ENCODE data around the gene SULT1A1. TPM values are rescaled to one million over a fixed set of nuclear protein-coding genes. Genes with fewer than 3 reads are reported as not detected.
"Not testable (repeated sequence)": the region's sequence is repeated elsewhere in the genome, so short reads cannot be mapped to it uniquely, and the experiment has no call there.

The SULT1A1 gene
- total and polyA plus RNA-seq, 4 donors, result 25.3 to 143 (median 102) TPM

DNA sequence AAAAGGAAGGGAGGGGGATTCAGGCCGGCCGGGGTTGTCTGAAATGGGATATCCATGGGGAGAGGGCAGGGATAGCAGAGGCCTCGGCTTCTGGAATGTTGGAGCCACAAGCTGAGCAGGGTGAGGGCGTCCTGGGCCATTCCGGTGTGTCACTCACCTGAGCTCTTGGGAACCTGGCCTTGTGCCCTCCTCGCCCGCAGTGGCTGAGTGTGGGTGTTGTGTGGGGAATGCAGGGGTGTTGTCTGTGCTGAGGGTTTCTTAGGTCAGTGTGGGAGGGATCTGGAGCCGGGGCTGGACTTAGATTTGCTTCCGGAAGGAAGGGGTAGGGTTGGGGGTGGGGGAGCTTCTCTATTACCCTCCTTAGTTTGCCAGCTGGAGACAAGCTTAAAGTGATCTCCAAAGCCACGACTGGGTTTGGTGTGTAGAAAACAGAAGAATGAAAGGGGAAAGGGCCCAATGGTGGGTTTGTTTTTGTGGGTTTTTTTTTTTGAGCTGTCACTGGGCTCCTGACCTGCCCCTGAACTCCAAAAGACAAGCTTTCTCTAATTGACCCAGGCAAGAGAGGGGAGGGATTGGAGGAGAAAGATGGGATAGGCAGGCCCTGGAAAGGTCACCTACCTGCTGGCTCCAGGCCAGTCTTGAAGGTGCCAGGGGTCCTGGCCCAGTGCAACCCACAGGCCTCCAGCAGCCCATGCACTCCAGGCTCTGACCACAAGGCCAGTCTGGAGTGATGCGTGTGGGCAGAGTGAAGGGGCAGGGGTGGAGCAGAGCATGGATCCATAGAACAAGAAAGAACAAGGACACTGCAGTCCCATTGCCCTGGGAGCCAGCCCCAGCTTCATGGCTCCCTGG, 12.8 kb downstream of the SULT1A1 start, which contains the start of gene SULT1A2 (continued):
- TF ChIP-seq REST (IDR thresholded peaks at IDR 0.05) (no peak), FOXA2 (IDR thresholded peaks at IDR 0.05) (no peak), RXRA (IDR thresholded peaks at IDR 0.05) (peak; percentile 73 to 85)
- TF ChIP-seq, protein P1, sequence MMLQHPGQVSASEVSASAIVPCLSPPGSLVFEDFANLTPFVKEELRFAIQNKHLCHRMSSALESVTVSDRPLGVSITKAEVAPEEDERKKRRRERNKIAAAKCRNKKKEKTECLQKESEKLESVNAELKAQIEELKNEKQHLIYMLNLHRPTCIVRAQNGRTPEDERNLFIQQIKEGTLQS (IDR thresholded peaks at IDR 0.05), result no peak

DNA sequence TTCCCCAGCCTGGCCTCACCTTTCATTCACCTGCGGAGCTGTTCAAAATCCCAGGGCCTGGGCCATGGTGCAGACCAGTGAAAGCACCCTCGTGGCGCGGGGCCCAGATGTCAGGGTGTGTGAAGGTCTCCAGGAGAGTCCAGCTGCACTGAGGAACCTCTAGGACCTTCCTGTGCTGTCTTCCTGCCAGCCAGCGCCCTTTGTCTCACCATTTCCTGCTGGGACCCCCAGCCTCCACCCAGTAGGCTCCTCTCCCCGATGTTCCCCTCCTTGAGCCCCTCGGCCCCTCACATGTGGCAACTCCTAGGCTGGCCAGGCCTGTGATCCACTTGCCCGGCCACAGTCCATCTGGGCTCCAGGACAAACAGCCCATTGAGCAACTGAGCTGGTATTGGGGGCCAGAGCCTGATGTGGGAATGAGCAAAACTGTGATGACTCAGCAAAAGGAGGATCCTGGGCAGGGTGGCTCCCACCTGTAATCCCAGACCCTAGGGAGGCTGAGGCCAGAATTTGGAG, 13.7 kb downstream of the SULT1A1 start:
- H3K9ac ChIP-seq (ENCODE audit: low read depth in 1 of 2, low read length in 2 of 2), result peak overlapping the region in 1 of 2 donors; percentile 28
- peaks cover 4 to 10% (median 4%) of the 10 kb centered on the region in 4 donors for H3K36me3 ChIP-seq (ENCODE audit: control insufficient read depth in 4 of 4, insufficient read depth in 3 of 4, low read depth in 1 of 4, low read length in 3 of 4)
- 32% methylated on average over 8 of the region's 8 CpGs for WGBS
- H3K4me1 ChIP-seq (ENCODE audit: control insufficient read depth in 4 of 4, insufficient read depth in 4 of 4, low read length in 3 of 4), result peaks cover 7 to 32% (median 25%) of the 10 kb centered on the region in 4 donors
- H3K27me3 ChIP-seq (ENCODE audit: control insufficient read depth in 4 of 4, insufficient read depth in 4 of 4, low read length in 3 of 4), result no peaks in the 10 kb centered on the region
- H3K4me3 ChIP-seq (ENCODE audit: low read depth in 1 of 3, low read length in 3 of 3), result peak overlapping the region in 2 of 3 donors; percentile 27 to 38
- DNase-seq (ENCODE audit: low spot score), result no peak
- peak overlapping the region; percentile 70 to 81 for H3K27ac ChIP-seq (ENCODE audit: low read depth in 1 of 2, low read length in 2 of 2)
- TF ChIP-seq MAX (IDR thresholded peaks at IDR 0.05), result no peak
- peak; percentile 29 for TF ChIP-seq SP1 (IDR thresholded peaks at IDR 0.05)
- TF ChIP-seq ZBTB33 (IDR thresholded peaks at IDR 0.05), result no peak
- no peak for TF ChIP-seq CTCF (IDR thresholded peaks at IDR 0.05; ENCODE audit: low read depth, low read length, missing input control)
- no peak for TF ChIP-seq FOXA2 (IDR thresholded peaks at IDR 0.05)
- TF ChIP-seq HNF4A (conservative IDR thresholded peaks at IDR 0.05), result peak; percentile 68 to 78
- peak in 1 of 2 donors; percentile 52 for TF ChIP-seq RXRA (IDR thresholded peaks at IDR 0.05)
- H3K9me3 ChIP-seq (ENCODE audit: control insufficient read depth in 4 of 4, low read length in 3 of 4), result no peaks in the 10 kb centered on the region

- 64% methylated on average over 6 of the region's 6 CpGs for WGBS
- H3K27me3 ChIP-seq (ENCODE audit: control insufficient read depth in 4 of 4, insufficient read depth in 4 of 4, low read length in 3 of 4); H3K9me3 ChIP-seq (ENCODE audit: control insufficient read depth in 4 of 4, low read length in 3 of 4); DNase-seq (ENCODE audit: low spot score); H3K9ac ChIP-seq (ENCODE audit: low read depth in 1 of 2, low read length in 2 of 2): not testable (repeated sequence)
- Histone ChIP-seq H3K27ac (ENCODE audit: low read depth in 1 of 2, low read length in 2 of 2) (peak overlapping the region; percentile 70 to 81), H3K4me1 (ENCODE audit: control insufficient read depth in 4 of 4, insufficient read depth in 4 of 4, low read length in 3 of 4) (peaks cover 7 to 32% (median 25%) of the 10 kb centered on the region in 4 donors), H3K36me3 (ENCODE audit: control insufficient read depth in 4 of 4, insufficient read depth in 3 of 4, low read depth in 1 of 4, low read length in 3 of 4) (peaks cover 5 to 18% (median 10%) of the 10 kb centered on the region in 4 donors), H3K4me3 (ENCODE audit: low read depth in 1 of 3, low read length in 3 of 3) (peak overlapping the region in 1 of 3 donors; percentile 8)
Measured at GRCh38 chr16:28595451-28595850, 14.4 kb downstream of the SULT1A1 start.
